WTC11 (cell line): ENCODE results near the gene IL1RAPL1.

Experiments used
- CTCF ChIP-seq: fragments of 200-600 bp; IDR thresholded peaks from 2 replicates; pipeline ENCODE4 v1.8.0; 2022; ENCODE audit warnings: antibody characterized with exemption
- GABPB1 ChIP-seq: sonication (generic); formaldehyde crosslinking; IDR thresholded peaks from 2 replicates; pipeline ENCODE4 v1.8.1; 2023; ENCODE audit warnings: mild to moderate bottlenecking, missing genetic modification reagents
- TCF7 ChIP-seq: sonication (generic); formaldehyde crosslinking; IDR thresholded peaks from 2 replicates; pipeline ENCODE4 v1.8.0; 2022; ENCODE audit warnings: mild to moderate bottlenecking, low read depth, missing genetic modification reagents, moderate library complexity
- ZNF396 ChIP-seq: fragments of 250-450 bp; sonication (Bioruptor Pico); IDR thresholded peaks from 2 replicates; pipeline ENCODE4 v1.8.0; 2021; ENCODE audit warnings: mild to moderate bottlenecking, moderate library complexity, borderline replicate concordance
- TF ChIP-seq, protein P1 (sequence below): fragments of 250-450 bp; sonication (Bioruptor Pico); IDR thresholded peaks from 2 replicates; pipeline ENCODE4 v1.9.0; 2021; ENCODE audit warnings: mild to moderate bottlenecking, borderline replicate concordance

DNA sequence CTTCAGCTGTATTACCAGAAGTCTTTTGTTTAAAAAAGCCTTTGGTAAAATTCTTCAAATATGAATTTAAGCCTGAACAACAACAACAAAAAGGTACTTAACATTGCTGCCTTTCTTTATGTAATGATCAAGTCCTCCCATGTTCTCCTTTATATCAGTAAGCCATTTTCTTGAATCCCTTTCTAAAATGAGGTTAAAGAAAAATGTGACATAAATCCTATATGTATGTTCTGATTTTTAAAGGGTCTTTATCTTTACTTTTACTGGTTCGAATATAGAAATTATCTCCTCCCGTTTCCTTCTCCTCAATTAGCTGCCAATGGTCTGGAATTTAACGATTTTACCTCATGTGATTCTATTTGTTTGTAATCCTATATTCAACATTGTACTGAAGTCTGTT is 522.8 kb downstream of the IL1RAPL1 start:
- TF ChIP-seq CTCF = no peak
- no peak for TF ChIP-seq GABPB1
- TF ChIP-seq ZNF396 = no peak
- TF ChIP-seq, protein P1, sequence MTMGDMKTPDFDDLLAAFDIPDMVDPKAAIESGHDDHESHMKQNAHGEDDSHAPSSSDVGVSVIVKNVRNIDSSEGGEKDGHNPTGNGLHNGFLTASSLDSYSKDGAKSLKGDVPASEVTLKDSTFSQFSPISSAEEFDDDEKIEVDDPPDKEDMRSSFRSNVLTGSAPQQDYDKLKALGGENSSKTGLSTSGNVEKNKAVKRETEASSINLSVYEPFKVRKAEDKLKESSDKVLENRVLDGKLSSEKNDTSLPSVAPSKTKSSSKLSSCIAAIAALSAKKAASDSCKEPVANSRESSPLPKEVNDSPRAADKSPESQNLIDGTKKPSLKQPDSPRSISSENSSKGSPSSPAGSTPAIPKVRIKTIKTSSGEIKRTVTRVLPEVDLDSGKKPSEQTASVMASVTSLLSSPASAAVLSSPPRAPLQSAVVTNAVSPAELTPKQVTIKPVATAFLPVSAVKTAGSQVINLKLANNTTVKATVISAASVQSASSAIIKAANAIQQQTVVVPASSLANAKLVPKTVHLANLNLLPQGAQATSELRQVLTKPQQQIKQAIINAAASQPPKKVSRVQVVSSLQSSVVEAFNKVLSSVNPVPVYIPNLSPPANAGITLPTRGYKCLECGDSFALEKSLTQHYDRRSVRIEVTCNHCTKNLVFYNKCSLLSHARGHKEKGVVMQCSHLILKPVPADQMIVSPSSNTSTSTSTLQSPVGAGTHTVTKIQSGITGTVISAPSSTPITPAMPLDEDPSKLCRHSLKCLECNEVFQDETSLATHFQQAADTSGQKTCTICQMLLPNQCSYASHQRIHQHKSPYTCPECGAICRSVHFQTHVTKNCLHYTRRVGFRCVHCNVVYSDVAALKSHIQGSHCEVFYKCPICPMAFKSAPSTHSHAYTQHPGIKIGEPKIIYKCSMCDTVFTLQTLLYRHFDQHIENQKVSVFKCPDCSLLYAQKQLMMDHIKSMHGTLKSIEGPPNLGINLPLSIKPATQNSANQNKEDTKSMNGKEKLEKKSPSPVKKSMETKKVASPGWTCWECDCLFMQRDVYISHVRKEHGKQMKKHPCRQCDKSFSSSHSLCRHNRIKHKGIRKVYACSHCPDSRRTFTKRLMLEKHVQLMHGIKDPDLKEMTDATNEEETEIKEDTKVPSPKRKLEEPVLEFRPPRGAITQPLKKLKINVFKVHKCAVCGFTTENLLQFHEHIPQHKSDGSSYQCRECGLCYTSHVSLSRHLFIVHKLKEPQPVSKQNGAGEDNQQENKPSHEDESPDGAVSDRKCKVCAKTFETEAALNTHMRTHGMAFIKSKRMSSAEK (CRISPR knock-in tag) = no peak
- no peak for TF ChIP-seq TCF7 (CRISPR knock-in tag)
